Panc1 (cell line): ENCODE measurements around the gene SETD1B.

ENCODE experiments used
- CTCF ChIP-seq: fragments of 450-650 bp; IDR thresholded peaks from 2 replicates; pipeline ENCODE4 v1.5.1; 2017; ENCODE audit warnings: mild to moderate bottlenecking
- POLR2AphosphoS5 ChIP-seq: IDR thresholded peaks from 2 replicates; pipeline ENCODE4 v1.6.1; 2012; ENCODE audit warnings: mild to moderate bottlenecking, low read depth, low read length, moderate library complexity
- REST ChIP-seq, 2 experiments: IDR thresholded peaks; 2 replicates each; pipeline ENCODE4 v1.6.1; 2011 to 2012; ENCODE audit warnings: low read depth in 2 of 2, control low read depth in 1 of 2, low read length in 1 of 2, mild to moderate bottlenecking in 1 of 2, moderate library complexity in 1 of 2; ENCODE audit not compliant: insufficient read depth in 1 of 2
- SIN3A ChIP-seq: IDR thresholded peaks from 2 replicates; pipeline ENCODE4 v1.6.1; 2012; ENCODE audit warnings: low read depth, mild to moderate bottlenecking, low read length, moderate library complexity, borderline replicate concordance; ENCODE audit not compliant: insufficient read depth

- peak; percentile 32; the same call in 1 of the 2 replicates for TF ChIP-seq POLR2AphosphoS5
- no peak for TF ChIP-seq CTCF
- TF ChIP-seq REST (IDR thresholded peaks at IDR 0.05; ENCODE audit: insufficient read depth in 1 of 2, low read depth in 2 of 2, low read length in 1 of 2), result no peak
- TF ChIP-seq SIN3A, result no peak
Observed at GRCh38 chr12:121839106-121839992, 35.5 kb downstream of the SETD1B start.
